Nucleus accumbens (tissue), 56 donors: ENCODE data around the gene LTBP3.

Experiments used
- DNase-seq, 56 donors: peaks; one replicate each; lab custom pipeline; 2025; lab: John Stamatoyannopoulos, UW

LTBP3 gene

GRCh38 chr11:65556470-65557279 lies 1.5 kb downstream of the LTBP3 start:
- DNase-seq, result no peak

- peak in 1 of 56 donors; percentile 32 for DNase-seq
These were observed 2.4 kb downstream of the LTBP3 start for GRCh38 chr11:65555693-65556231.

GRCh38 chr11:65554842-65555430 lies 3.2 kb downstream of the LTBP3 start:
- no peak for DNase-seq

- no peak for DNase-seq
These were observed 3.9 kb downstream of the LTBP3 start for GRCh38 chr11:65554057-65554818.

- no peak for DNase-seq
These were observed 4.7 kb downstream of the LTBP3 start for GRCh38 chr11:65553301-65554001.

GRCh38 chr11:65552388-65552951 lies 5.7 kb downstream of the LTBP3 start:
- no peak for DNase-seq

GRCh38 chr11:65551572-65552387 lies 6.4 kb downstream of the LTBP3 start:
- DNase-seq, result peak in 9 of 56 donors; percentile 6 to 41 (median 24)

GRCh38 chr11:65549096-65549495 lies 9.1 kb downstream of the LTBP3 start:
- DNase-seq, result no peak

- no peak for DNase-seq
These were observed 9.8 kb downstream of the LTBP3 start for GRCh38 chr11:65548395-65548794.

- no peak for DNase-seq
These were observed 10.6 kb downstream of the LTBP3 start for GRCh38 chr11:65547446-65548125.

GRCh38 chr11:65546217-65546958 lies 11.8 kb downstream of the LTBP3 start:
- peak in 29 of 56 donors; percentile 11 to 70 (median 32) for DNase-seq

GRCh38 chr11:65545853-65546216 lies 12.3 kb downstream of the LTBP3 start:
- DNase-seq, result no peak

- no peak for DNase-seq
These were observed 15.3 kb downstream of the LTBP3 start for GRCh38 chr11:65542738-65543390.

- no peak for DNase-seq
These were observed 16.8 kb downstream of the LTBP3 start for GRCh38 chr11:65541093-65541982.

- DNase-seq, result peak in 55 of 56 donors; percentile 65 to 96 (median 86)
These were observed 17.7 kb downstream of the LTBP3 start for GRCh38 chr11:65540290-65541092.
